Mucosa of stomach (tissue), 1 donor: ENCODE measurements around the gene DYRK3.

Experiments
- H3K27me3 ChIP-seq: one replicate; pipeline ENCODE4 v1.7.0; 2013; ENCODE audit warnings: mild to moderate bottlenecking, low read length; ENCODE audit not compliant: control insufficient read depth, insufficient read depth
- H3K36me3 ChIP-seq: one replicate; pipeline ENCODE4 v1.7.0; 2013; ENCODE audit warnings: low read length; ENCODE audit not compliant: control insufficient read depth, insufficient read depth
- H3K4me1 ChIP-seq: one replicate; pipeline ENCODE4 v1.7.0; 2013; ENCODE audit warnings: mild to moderate bottlenecking, low read length; ENCODE audit not compliant: control insufficient read depth, insufficient read depth
- H3K4me3 ChIP-seq: one replicate; pipeline ENCODE4 v1.7.0; 2013; ENCODE audit warnings: low read length
- H3K9ac ChIP-seq: one replicate; pipeline ENCODE4 v1.7.0; 2013; ENCODE audit warnings: mild to moderate bottlenecking, low read length, moderate library complexity
- H3K9me3 ChIP-seq: one replicate; pipeline ENCODE4 v1.7.0; 2013; ENCODE audit warnings: mild to moderate bottlenecking, low read length, moderate library complexity; ENCODE audit not compliant: control insufficient read depth
- donor health status: Pancreatic carcinoma.

The DYRK3 gene

DNA sequence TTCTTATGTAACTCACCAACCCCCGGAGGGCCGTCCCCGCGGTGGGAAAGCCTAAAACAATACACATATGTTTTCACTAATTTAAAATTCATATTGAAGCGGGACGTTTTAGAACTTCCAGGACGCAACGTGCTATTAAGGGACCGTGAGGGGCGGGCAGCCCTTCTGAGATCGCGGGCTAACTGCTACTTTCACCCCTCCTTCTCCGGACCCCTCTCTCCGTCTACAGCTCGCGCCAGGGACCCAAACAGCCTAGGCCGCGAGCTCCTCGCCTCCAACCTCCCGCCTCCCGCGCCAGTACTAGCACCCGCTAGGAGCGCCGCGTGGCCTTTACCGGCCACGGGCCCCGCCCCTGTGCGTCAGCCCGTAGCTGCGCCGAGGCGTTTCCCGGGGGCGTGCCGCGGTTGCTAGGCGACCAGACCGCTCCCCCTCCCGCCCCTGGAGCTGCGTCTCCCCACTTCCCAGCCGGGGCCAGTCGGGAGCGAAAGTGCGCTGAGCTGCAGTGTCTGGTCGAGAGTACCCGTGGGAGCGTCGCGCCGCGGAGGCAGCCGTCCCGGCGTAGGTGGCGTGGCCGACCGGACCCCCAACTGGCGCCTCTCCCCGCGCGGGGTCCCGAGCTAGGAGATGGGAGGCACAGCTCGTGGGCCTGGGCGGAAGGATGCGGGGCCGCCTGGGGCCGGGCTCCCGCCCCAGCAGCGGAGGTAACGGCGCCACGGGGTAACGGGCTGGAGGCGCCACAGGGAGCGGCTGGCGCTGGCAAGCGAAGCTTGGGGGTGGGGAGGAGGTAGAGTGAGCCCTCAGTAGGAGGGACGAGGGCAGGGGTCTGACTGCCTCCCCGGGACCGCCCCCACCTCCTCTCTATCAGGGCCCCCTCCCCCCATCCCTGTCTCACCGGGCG is at the start of gene DYRK3:
Gene DYRK3, plus strand, starts transcription at position 457 of the 898 bp plus-strand sequence. Its CDS starts 168 bp downstream, at position 625.
- peak within 1 kb of the TSS; percentile 65 for H3K9ac ChIP-seq
- H3K4me1 ChIP-seq, result peaks cover 15% of the 10 kb centered on the region
- no peaks in the 10 kb centered on the region for H3K27me3 ChIP-seq

DNA sequence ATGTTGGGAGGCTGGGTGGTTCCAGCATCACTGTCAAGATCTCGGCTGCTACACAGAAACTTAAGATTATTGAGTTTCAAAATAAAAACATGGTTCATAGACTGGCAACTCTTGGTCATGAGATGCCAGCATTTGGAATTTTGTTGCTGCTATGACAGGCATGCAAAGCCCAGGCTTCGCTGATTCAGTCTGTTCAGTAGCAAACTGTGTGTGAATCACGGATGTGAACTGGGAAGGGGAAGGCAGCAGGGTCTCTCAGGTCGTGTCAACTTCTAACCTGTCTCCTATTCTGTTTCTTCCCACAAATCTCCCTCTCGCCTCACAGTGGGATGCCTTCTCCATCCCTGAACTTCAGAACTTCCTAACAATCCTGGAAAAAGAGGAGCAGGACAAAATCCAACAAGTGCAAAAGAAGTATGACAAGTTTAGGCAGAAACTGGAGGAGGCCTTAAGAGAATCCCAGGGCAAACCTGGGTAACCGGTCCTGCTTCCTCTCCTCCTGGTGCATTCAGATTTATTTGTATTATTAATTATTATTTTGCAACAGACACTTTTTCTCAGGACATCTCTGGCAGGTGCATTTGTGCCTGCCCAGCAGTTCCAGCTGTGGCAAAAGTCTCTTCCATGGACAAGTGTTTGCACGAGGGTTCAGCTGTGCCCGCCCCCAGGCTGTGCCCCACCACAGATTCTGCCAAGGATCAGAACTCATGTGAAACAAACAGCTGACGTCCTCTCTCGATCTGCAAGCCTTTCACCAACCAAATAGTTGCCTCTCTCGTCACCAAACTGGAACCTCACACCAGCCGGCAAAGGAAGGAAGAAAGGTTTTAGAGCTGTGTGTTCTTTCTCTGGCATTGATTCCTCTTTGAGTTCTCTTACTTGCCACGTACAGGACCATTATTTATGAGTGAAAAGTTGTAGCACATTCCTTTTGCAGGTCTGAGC is 48.6 kb upstream of the DYRK3 start:
- no peaks in the 10 kb centered on the region for H3K36me3 ChIP-seq
- H3K9ac ChIP-seq, result no peak overlapping the region
- H3K4me1 ChIP-seq, result peaks cover 8% of the 10 kb centered on the region
- no peak overlapping the region for H3K4me3 ChIP-seq
- no peaks in the 10 kb centered on the region for H3K27me3 ChIP-seq
- no peaks in the 10 kb centered on the region for H3K9me3 ChIP-seq

More for the DNA sequence above, at the start of gene DYRK3:
- H3K9me3 ChIP-seq, result no peaks in the 10 kb centered on the region
- no peaks in the 10 kb centered on the region for H3K36me3 ChIP-seq
- peak within 1 kb of the TSS; percentile 62 for H3K4me3 ChIP-seq

DNA sequence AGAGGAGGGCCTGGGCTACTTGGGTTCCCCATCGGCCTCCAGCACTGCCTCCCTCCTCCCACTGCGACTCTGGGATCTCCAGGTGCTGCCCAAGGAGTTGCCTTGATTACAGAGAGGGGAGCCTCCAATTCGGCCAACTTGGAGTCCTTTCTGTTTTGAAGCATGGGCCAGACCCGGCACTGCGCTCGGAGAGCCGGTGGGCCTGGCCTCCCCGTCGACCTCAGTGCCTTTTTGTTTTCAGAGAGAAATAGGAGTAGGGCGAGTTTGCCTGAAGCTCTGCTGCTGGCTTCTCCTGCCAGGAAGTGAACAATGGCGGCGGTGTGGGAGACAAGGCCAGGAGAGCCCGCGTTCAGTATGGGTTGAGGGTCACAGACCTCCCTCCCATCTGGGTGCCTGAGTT is 47.4 kb upstream of the DYRK3 start:
- Histone ChIP-seq H3K4me1 (peaks cover 5% of the 10 kb centered on the region), H3K9me3 (no peaks in the 10 kb centered on the region), H3K4me3 (no peak overlapping the region), H3K9ac (no peak overlapping the region), H3K27me3 (no peaks in the 10 kb centered on the region), H3K36me3 (no peaks in the 10 kb centered on the region)

DNA sequence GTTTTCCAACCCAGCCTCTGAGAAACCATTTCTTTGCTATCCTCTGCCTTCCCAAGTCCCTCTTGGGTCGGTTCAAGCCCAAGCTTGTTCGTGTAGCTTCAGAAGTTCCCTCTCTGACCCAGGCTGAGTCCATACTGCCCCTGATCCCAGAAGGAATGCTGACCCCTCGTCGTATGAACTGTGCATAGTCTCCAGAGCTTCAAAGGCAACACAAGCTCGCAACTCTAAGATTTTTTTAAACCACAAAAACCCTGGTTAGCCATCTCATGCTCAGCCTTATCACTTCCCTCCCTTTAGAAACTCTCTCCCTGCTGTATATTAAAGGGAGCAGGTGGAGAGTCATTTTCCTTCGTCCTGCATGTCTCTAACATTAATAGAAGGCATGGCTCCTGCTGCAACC is 46.8 kb upstream of the DYRK3 start:
- Histone ChIP-seq H3K4me1 (no peaks in the 10 kb centered on the region), H3K4me3 (no peak overlapping the region), H3K9me3 (no peaks in the 10 kb centered on the region), H3K36me3 (no peaks in the 10 kb centered on the region), H3K9ac (no peak overlapping the region), H3K27me3 (no peaks in the 10 kb centered on the region)

DNA sequence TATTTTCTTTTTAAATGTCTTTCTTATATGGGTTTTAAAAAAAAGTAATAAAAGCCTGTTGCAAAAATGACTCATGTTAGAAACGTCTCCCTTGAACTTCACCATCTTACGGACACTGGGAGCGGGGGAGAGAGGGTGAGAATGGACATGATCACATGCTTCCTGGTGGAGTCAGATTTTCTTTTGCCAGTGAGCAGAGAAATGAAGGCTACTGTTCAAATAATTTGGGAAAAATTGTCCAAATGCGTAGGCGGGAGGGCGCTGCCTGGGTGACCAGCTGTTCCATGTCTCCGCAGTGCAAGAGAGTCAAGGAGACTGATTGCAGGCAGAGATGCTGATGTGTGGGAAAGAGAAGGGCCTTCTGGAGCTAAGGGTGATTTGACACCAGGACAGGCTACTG is 46.1 kb upstream of the DYRK3 start:
- H3K27me3 ChIP-seq, result no peaks in the 10 kb centered on the region
- H3K4me3 ChIP-seq, result no peak overlapping the region
- H3K36me3 ChIP-seq, result no peaks in the 10 kb centered on the region
- H3K9me3 ChIP-seq, result no peaks in the 10 kb centered on the region
- H3K4me1 ChIP-seq, result no peaks in the 10 kb centered on the region
- H3K9ac ChIP-seq, result no peak overlapping the region

DNA sequence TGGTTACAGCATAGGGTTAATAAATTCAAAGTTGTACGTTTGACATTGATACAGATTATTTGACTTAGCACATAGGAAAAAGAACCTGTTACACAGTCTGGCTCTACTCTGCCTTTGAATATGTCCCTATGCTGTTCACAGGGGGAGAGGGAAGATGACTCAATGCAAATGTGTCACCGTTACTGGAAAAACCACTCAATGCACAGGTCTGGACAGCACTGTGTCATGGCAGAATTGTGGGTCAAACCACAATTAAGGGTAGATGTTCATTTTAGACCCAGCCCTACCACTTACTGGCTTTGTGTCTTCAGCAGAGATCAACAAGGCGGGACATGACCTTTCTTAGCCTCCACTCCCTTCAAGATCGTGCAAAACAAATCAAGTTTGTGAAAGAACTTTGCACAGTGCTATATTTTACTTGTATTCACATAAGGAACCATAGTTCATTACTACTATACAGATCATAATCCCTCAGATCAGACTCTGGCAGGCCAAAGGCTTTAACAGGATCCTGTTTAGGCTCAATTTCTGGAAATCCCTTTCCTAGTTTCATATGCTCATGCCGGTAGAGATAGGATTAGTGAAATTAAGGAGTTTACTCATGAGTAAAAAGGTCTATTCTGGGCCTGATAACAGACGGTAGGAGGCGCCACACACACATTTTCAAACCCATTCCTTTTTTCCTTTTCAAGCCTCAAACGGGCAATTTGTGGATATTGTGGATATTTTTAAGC is 45.1 kb upstream of the DYRK3 start:
- H3K27me3 ChIP-seq, result no peaks in the 10 kb centered on the region
- no peaks in the 10 kb centered on the region for H3K9me3 ChIP-seq
- no peaks in the 10 kb centered on the region for H3K36me3 ChIP-seq
- no peak overlapping the region for H3K9ac ChIP-seq
- H3K4me1 ChIP-seq, result no peaks in the 10 kb centered on the region
- H3K4me3 ChIP-seq, result no peak overlapping the region

DNA sequence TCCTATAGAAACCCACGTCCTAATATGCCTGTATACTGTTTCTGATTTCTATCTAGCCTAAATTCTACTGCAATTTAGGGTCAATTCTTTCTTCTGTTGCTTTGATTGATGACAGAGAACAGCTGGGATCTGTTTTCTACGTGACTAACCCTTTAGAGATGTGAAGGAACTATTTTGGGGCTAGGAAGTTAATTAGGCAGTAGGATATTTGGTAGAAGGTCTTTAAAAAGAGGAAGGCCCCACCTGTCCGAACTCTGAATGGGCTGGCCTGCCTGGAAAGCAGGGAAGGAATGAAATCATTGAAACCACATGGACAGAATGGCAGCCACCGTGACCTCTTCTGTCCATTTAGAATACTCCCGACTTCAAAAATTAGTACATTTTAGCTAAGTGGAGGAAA is 44.1 kb upstream of the DYRK3 start:
- Histone ChIP-seq H3K9me3 (no peaks in the 10 kb centered on the region), H3K36me3 (no peaks in the 10 kb centered on the region), H3K4me3 (no peak overlapping the region), H3K27me3 (no peaks in the 10 kb centered on the region), H3K9ac (no peak overlapping the region), H3K4me1 (no peaks in the 10 kb centered on the region)

DNA sequence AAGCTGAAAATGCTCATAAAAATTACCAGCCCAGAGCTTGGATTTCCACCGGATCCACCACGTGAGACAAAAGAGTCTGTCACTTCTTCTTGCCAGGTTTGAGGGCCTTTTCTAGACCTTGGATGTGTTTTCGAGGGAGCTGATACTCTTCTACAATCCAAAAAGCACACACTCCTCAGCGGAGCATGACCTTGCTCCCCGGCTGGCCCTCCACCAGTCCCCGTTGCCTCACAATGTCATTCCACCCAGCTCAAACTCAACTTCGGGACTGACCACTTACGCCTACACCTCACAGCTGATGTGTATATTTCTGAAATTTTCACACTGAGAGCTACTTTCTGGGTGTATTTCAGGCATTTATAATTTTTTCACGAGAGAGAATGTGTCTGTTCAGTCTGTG is 43.6 kb upstream of the DYRK3 start:
- Histone ChIP-seq H3K36me3 (peaks cover 2% of the 10 kb centered on the region), H3K4me1 (no peaks in the 10 kb centered on the region), H3K9ac (no peak overlapping the region)

DNA sequence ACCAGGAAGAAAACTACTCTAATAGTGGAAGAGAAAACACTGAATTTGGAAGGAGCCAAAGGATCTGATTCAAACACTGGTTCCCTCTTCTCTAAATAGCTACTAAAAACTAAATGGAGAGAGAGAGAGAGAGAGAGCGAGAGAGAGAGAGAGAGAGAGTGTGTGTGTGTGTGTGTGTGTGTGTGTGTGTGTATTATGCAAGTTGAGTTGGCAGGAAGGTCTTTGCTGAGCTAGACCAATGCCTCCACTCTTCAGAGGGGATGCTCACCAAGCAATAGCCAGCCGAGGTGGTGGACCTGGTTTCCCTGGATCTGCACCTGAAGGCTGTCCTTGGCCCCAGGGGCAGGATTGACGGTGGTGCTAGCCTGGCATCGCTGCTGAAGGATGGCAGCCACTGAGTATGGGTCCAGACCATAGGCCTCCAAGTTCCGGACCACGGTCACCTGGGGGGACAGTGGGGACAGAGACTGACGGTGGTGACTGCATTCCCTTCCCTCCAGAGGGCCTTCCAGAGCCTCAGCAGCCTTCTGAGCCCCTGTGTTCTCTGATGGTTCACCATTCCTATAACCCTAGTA is 41.9 kb upstream of the DYRK3 start:
- H3K9ac ChIP-seq, result no peak overlapping the region
- H3K4me1 ChIP-seq, result no peaks in the 10 kb centered on the region
- peaks cover 7% of the 10 kb centered on the region for H3K36me3 ChIP-seq
- no peaks in the 10 kb centered on the region for H3K9me3 ChIP-seq
- H3K4me3 ChIP-seq, result no peak overlapping the region
- H3K27me3 ChIP-seq, result no peaks in the 10 kb centered on the region

More for the DNA sequence above, 43.6 kb upstream of the DYRK3 start:
- Histone ChIP-seq H3K27me3 (no peaks in the 10 kb centered on the region), H3K9me3 (no peaks in the 10 kb centered on the region), H3K4me3 (no peak overlapping the region)

DNA sequence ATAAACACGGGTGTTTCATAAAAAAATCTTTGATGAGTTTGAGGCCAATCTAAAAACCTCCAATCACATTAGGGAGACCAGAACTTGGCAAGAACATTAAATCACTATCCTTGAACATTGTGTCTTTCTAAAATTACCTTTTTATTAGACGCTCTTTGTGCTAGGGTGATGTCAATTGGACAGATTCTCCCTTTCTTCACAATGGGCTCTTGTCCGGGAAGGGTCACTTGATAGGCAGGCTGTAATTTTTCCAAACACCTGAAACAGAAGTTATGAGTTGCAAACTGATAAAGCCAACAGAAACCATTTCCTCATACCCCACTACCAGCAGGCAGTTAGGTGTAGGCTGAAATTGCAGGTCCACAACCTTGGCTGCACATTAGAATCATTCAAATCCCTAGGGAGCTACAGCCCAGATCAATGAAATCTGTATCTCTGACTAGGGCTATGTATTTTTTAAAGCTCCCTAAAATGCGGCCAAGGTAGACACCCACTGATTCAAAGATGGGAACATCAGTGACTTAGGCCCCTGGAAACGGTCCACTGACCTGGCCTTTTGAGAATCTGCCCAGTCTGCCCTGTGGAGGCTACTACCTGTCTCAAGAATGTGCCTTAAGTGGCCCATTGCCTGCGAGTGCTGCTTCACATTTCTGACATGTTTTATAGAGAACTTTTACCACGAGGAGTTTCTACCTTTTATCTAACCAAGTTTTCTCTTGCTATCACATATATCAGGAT is 39.6 kb upstream of the DYRK3 start:
- Histone ChIP-seq H3K36me3 (peaks cover 7% of the 10 kb centered on the region), H3K4me3 (no peak overlapping the region)

DNA sequence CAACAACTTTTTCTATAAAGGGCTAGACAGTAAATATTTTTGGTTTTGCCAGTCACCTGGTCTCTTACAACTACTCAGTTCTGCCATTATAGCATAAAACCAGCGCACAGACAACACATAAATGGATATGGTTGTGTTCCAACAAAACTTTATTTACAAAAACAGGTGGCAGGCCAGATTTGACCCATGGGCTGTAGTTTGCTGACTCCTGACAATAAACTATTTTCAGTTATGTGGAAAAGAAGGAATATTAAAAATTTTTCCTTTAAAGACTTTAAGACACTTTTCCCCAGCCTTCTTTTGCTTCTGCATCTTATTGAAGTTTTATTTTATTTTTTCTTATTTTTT is 39.0 kb upstream of the DYRK3 start:
- Histone ChIP-seq H3K4me1 (no peaks in the 10 kb centered on the region), H3K27me3 (no peaks in the 10 kb centered on the region), H3K36me3 (peaks cover 7% of the 10 kb centered on the region), H3K9me3 (no peaks in the 10 kb centered on the region), H3K9ac (no peak overlapping the region), H3K4me3 (no peak overlapping the region)

More for the DNA sequence above, 39.6 kb upstream of the DYRK3 start:
- H3K9ac ChIP-seq, result no peak overlapping the region
- H3K4me1 ChIP-seq, result no peaks in the 10 kb centered on the region
- H3K9me3 ChIP-seq, result no peaks in the 10 kb centered on the region
- no peaks in the 10 kb centered on the region for H3K27me3 ChIP-seq
